Fibroblast of skin of abdomen (primary cell): Measurements from ENCODE around the gene MRPS31.
"Not testable (repeated sequence)": the region's sequence is repeated elsewhere in the genome, so short reads cannot be mapped to it uniquely, and the experiment has no call there.

Experiments used
- DNase-seq: peaks from one replicate; pipeline ENCODE4 v3.0.0-alpha.2; 2013

Gene MRPS31

GRCh38 chr13:40789275-40790153, 18.5 kb upstream of the MRPS31 start, which contains the start of gene SLC25A15:
TSS of gene SLC25A15 (plus strand) at chr13:40789611. CDS start at chr13:40793227, 3,616 bp downstream.
- peak; percentile 82 for DNase-seq

- DNase-seq = not testable (repeated sequence)
Observed at GRCh38 chr13:40788540-40789274, 17.7 kb upstream of the MRPS31 start.

GRCh38 chr13:40787062-40787461, 16.1 kb upstream of the MRPS31 start:
- DNase-seq = peak; percentile 11

GRCh38 chr13:40786568-40786996, 15.6 kb upstream of the MRPS31 start:
- no peak for DNase-seq

- no peak for DNase-seq
Observed at GRCh38 chr13:40784540-40784939, 13.6 kb upstream of the MRPS31 start.

- not testable (repeated sequence) for DNase-seq
Observed at GRCh38 chr13:40782971-40783370, 12.0 kb upstream of the MRPS31 start.

GRCh38 chr13:40781717-40782116, 10.7 kb upstream of the MRPS31 start:
- DNase-seq = no peak

GRCh38 chr13:40780822-40781401, 9.9 kb upstream of the MRPS31 start:
- no peak for DNase-seq

- no peak for DNase-seq
Observed at GRCh38 chr13:40779796-40780285, 8.9 kb upstream of the MRPS31 start.

- DNase-seq = no peak
Observed at GRCh38 chr13:40779049-40779448, 8.1 kb upstream of the MRPS31 start.

- DNase-seq = no peak
Observed at GRCh38 chr13:40777809-40778175, 6.8 kb upstream of the MRPS31 start.

GRCh38 chr13:40777166-40777808, 6.3 kb upstream of the MRPS31 start:
- DNase-seq = peak; percentile 47

GRCh38 chr13:40776681-40777165, 5.7 kb upstream of the MRPS31 start:
- peak; percentile 50 for DNase-seq

- DNase-seq = no peak
Observed at GRCh38 chr13:40776232-40776631, 5.2 kb upstream of the MRPS31 start.

GRCh38 chr13:40774672-40775071, 3.7 kb upstream of the MRPS31 start:
- no peak for DNase-seq

- DNase-seq = no peak
Observed at GRCh38 chr13:40772765-40773473, 1.9 kb upstream of the MRPS31 start.

- no peak for DNase-seq
Observed at GRCh38 chr13:40770609-40770933, 419 bp downstream of the MRPS31 start.

- no peak for DNase-seq
Observed at GRCh38 chr13:40769970-40770369, 1.0 kb downstream of the MRPS31 start.

GRCh38 chr13:40765602-40766001, 5.4 kb downstream of the MRPS31 start:
- no peak for DNase-seq

GRCh38 chr13:40764587-40765403, 6.2 kb downstream of the MRPS31 start:
- peak; percentile 73 for DNase-seq

- DNase-seq = peak; percentile 59
Observed at GRCh38 chr13:40762849-40763248, 8.1 kb downstream of the MRPS31 start.
